Erythroblast (primary cell): ENCODE data around the gene CACNA1H.

Experiments
- DNase-seq, 2 experiments: peaks; one replicate each; lab custom pipeline; 2025; lab: John Stamatoyannopoulos, UW
- GATA1 ChIP-seq: IDR thresholded peaks from 2 replicates; pipeline ENCODE4 v1.6.1; 2011; ENCODE audit warnings: low read depth, mild to moderate bottlenecking, control low read depth, low read length, moderate library complexity
- POLR2A ChIP-seq: IDR thresholded peaks from 2 replicates; pipeline ENCODE4 v1.6.1; 2011; ENCODE audit warnings: mild to moderate bottlenecking, low read length

The CACNA1H gene

DNA sequence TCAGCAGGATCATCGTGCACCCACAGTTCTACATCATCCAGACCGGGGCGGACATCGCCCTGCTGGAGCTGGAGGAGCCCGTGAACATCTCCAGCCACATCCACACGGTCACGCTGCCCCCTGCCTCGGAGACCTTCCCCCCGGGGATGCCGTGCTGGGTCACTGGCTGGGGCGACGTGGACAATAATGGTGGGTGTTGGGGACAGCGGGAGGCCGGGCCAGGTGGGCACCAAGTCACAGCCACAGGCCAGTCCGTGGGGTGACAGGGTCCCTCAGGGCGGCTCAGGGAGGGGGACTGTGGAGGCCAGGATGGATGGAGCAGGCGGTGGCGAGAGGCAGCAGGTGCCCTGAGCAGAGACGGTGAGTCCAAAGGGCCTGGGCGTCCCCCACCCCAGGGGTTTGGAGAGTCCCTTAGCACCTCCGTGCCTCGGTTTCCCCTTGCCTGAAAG lies 104.0 kb downstream of the CACNA1H start:
- TF ChIP-seq GATA1 = no peak
- no peak for DNase-seq

DNA sequence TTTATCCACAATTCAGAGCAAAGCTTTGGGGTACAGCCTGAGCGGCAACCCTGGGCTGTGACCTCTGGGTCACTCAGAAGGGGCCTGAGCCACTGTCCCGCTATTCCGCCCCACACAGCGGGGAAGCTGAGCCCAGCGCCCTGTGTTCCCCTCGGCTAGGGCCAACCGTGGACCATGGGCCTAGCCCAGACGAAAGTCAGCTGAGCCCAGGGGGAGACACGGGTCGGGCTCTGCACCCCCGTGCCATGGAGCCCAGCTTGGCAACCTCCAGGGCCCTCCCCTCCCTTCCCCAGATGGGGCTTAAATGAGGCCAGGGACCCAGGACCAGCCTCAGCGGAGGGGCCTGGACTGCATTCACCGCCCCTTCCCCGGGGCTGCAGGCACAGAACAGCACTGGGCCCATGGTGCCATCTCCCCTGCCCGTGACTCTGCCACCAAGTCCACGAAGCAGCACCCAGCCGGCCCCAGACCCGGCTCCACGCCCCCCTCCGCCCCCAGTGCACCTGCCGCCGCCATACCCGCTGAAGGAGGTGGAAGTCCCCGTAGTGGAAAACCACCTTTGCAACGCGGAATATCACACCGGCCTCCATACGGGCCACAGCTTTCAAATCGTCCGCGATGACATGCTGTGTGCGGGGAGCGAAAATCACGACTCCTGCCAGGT lies 104.8 kb downstream of the CACNA1H start:
- TF ChIP-seq POLR2A = no peak
- no peak for DNase-seq

DNA sequence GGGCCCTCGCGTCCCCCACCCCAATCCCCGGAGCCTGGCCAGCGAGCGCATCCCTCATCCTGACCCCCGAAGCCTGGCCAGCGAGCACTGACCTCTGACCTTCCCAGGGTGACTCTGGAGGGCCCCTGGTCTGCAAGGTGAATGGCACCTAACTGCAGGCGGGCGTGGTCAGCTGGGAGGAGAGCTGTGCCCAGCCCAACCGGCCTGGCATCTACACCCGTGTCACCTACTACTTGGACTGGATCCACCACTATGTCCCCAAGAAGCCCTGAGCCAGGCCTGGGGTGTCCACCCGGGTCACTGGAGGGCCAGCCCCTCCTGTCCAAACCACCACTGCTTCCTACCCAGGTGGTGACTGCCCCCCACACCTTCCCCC lies 105.3 kb downstream of the CACNA1H start:
- TF ChIP-seq GATA1 = no peak
- no peak for TF ChIP-seq POLR2A

DNA sequence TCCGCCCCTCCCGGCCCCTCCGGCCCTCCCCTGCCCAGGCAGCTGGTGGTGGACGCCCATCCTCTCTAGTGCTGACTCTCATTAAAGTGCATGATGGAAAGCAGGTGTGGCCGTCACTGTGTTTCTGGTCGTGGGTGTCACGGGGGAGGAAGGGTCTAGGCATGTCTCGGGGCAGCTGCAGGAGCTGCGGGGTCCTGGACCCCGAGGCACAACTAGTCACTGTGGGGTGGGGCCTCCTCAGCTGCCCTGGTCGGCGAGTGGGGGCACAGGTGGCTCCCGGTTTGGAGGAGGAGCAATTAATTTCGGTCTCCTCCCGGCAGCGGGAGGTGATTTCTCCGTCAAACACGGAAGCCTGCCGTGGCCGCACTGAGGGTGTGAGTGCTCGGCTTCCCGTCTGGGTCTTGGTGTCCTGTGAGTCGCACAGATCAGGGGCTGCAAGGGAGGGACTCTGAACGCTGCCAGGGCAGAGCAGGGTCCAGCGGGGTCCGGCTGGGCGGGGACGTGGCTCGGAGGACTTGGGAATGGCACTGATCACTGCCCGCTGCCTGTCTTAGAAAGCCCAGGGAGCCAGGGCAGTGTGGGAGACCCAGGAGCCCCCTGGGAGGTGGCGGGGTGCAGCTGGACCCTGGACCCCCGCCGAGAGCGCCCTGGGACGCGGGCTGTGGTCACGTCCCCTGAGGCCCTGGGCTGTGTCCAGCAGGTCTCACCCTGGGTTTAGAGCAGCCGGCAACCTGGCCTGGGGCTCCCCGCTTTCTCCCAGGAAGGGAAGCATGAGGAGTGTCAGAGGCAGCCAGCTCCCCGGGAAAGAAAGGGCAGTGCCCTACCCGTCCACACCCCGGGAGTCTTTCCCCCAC lies 106.2 kb downstream of the CACNA1H start:
- DNase-seq = no peak
- TF ChIP-seq GATA1 = no peak
- no peak for TF ChIP-seq POLR2A

More for the DNA sequence above, 105.3 kb downstream of the CACNA1H start:
- peak in 1 of 2 experiments; percentile 39 for DNase-seq

DNA sequence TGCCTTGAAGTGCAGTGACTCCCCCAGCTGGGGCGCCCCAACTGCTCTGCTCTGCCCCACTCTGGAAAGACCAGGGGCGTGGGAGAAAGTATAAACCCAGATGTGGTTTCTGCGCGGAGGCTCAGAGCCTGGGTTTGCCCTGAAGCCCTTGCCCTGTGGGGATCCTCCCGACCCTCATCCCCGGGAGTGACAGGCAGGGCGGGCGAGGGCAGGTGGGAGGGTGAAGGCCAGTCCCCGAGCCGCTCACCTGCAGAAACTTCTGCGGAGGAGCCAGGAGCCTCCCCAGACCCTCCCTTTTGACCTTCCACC lies 106.8 kb downstream of the CACNA1H start:
- TF ChIP-seq GATA1 (no peak), POLR2A (no peak)
- DNase-seq = no peak

DNA sequence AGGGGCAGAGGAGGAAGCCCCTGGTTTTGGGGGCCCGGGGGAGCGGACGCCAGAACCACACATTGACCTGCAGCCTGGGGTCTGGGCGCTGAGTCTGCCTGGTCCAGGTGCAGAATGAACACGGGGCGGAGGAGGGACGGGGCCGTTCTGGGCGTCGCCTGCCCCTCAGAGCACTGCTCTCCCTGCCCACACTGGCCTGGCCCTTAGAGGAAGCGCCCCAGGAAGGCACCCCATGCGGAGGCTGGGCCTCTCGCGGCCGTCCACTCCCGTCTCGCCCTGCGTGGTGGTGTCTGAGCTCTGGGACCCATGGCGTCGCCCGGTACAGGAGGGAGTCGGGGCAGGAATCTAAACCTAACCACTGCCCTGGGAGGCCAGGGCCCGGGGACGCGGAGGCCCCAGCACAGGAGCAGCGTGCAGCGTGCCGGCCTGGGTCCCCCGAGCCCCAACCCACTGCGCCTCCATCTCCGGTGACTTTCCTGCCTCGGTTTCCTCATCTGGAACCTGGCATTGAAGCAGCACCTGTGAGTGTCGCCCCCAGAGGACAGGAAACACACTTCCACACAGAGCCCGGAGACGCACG lies 107.3 kb downstream of the CACNA1H start:
- DNase-seq = no peak

DNA sequence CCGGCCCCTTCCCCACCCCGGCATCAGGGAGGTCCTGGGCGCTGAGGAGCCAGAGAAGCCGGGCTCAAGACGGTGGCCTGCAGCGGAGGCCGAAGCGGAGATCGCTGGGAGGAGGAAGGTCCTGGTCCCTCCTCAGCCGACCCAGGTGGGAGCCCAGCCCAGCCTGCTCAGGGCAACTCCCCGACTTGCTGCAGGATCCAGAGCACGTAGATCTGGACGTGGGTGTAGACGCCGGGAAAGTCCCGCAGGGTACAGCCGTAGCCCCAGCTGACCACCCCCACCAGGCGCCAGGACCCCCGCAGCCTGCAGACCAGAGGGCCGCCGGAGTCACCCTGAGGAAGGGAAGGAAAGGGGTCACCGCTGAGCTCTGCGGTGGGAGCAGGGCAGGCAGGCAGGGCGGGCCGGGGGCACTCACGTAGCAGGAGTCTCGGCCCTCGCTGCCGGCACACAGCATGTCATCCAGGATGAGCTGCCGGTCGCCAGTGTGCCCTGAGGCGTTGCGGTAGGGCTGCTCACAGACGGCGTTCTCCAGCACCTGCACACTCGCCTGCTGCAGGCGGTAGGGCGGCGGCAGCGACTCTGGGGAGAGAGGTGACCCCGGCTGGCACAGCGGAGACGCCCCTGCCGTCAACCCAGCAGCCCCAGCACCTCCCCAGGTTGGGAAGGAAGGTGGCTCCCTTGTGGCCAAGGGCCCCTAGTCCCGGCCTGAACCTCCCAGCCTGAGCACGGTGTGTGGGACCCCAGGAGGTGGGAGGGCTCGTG lies 108.4 kb downstream of the CACNA1H start:
- TF ChIP-seq POLR2A (no peak), GATA1 (no peak)
- DNase-seq = no peak

More for the DNA sequence above, 107.3 kb downstream of the CACNA1H start:
- no peak for TF ChIP-seq GATA1
- TF ChIP-seq POLR2A = no peak

DNA sequence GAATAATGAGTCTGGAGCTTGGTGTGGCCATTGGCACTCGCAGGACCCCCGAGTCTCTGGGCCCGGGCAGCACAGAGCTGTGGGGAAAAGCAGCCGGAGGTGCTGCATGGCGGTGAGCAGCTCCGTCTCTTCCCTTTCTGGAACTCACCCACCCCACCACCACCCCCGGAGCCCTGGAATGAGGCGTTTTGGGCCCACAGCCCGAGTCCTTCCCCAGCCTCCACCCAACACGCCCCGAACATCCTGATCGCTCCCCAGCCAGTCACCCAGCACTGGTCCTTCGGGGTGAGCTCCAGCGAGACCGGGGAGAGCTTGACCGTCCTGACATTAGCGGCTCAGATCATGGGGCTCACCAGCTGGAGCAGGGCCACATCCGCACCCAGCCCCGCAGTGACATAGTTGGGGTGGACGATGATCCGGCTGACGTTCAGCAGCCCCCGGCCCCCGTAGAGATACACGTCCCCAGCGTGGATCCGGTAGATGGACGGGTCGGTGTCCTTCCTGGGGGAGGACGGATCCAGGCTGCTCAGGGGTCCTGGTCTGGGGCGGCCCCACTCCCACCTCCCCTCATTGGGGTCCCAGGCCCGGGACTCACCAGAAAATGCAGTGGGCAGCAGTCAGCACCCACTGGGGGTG lies 109.4 kb downstream of the CACNA1H start:
- TF ChIP-seq GATA1 (no peak), POLR2A (no peak)
- DNase-seq = no peak

DNA sequence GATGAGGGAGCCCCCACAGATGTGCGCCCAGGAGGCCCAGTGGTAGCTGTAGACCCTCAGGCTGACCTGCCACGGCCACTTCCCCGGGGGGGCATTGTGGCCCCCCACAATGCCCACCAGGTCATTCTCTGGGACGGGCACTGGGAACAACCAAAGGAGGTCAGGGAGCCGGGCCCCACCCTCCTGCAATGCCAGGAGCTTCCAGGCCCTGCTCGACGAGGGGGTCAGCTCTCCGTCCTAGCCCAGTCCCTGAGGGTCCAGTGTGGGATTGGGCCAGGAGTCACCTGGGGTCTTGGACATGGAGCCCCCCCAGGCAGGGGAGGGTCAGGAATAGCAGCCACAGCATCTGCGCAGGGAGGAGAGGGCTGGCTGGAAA lies 109.9 kb downstream of the CACNA1H start:
- no peak for DNase-seq
- TF ChIP-seq GATA1 = no peak
- TF ChIP-seq POLR2A = no peak

DNA sequence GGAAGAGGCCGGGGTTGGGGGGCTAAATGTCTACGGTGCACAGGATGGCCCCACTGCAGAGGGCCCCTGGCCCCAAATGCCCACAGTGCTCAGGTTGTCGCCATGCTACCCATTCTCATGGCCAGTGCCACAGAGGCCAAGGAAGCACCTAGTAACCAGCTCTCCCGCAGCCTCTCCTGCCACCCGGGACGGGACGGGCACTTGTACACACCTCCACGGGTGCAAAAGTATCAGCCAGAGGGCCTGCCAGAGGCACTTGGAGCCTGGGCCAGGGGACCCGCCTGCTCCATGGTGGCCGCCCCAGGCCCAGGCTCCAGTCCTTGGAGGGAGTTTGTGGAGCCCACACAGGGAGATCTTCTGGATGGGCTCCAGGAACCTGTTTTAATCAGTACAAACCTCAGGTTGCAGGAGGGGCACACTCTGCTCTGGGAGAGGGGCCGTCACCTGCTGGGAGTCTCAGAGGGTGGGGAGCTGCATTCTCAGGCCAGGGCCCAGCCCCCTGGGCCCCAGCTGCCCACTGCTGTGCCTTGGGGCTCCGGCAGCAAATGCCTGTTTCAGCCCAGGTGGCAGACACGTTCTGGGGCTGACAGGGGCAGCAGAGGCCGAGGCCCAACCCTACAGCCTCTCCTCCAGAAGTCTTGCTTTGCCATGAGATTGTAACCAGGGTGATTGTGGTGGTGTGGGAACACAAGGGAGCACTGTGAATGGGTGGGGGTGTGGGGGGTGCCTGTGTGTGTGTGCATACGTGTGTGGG lies 110.9 kb downstream of the CACNA1H start:
- TF ChIP-seq POLR2A = no peak
- no peak for TF ChIP-seq GATA1
- DNase-seq = no peak

DNA sequence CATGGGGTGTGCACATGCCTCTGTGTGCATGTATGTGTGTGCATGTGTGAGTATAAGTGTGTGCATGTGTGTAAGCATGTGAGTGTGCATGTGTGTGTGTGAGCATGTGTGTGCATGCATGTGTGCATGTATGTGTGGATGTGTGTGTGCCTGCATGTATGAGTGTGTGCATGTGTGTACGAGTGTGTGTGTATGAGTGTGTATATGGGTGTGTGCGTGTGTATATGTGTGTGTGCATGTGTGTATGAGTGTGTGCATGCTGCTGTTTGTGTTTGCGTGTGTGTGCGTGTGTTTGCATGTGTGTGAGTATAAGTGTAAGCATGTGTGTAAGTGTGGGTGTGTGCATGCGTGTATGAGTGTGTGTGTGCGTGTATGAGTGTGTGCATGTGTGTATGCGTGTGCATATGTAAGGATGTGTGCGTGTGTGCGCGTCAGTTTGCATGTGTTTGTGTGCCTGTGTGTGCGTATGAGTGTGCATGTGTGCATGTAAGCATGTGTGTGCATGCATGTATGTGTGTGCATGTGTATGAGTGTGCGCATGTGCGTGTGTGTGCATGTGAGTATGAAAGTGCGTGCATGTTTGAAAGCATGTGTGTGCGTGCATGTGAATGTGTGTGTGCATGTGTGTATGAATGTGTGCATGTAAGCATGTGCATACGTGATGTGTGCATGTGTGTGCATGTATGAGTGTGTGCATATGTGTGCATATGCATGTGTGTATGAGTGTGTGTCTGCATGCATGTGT lies 111.6 kb downstream of the CACNA1H start:
- no peak for DNase-seq
- no peak for TF ChIP-seq GATA1
- TF ChIP-seq POLR2A = no peak

DNA sequence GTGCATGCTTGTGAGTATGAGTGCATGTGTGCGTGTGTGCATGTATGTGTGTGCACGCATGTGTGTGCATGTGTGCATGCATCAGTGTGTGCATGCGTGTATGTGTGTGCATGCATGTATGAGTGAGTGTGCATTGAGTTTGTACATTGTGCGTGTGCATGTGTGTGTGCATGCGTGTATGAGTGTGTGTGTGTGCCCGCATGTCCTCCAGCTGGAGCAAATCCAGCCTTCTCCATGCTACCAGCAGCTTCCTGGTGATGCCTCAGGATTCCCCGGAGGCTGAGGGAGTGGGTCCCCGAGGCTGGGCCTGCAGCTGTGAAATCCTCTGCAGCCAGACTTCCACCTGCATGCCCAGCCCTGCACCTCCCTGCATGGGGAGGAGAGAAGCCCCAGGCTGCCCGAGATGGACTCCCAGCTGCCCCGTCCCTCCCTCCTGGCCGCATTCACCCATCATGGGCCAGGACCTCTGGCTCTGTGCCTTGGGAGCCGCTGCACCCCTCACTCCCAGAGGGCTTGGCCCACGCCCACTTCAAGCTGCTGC lies 112.3 kb downstream of the CACNA1H start:
- TF ChIP-seq POLR2A = no peak
- TF ChIP-seq GATA1 = no peak
- DNase-seq = no peak
